ENCODE results near the gene TMPRSS5. TPM values are rescaled to one million over a fixed set of nuclear protein-coding genes. Genes with fewer than 3 reads are reported as not detected.

The TMPRSS5 gene
- total RNA-seq, 1 donor from 2014 or later, result 0.40 TPM

DNA sequence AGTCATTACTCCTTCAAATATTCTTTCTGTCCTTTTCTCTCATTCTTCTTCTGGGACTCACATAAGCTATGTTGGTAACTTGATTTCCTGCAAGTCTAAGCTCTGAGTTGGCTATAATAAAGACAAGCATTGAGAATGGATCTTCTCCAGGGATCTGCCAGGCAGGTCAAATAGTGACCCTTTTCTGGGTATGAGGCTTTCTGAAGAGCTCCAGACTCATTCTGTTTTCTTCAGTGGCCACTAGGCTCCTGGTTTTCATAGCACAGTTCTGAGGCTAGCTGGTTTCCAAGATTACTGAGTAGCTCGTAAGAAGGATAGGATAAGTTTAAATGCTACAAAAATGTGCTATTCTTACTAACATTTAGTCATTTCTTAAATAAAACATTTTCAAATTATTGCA, 38.3 kb downstream of the TMPRSS5 start:
- ATAC-seq, result no peak

DNA sequence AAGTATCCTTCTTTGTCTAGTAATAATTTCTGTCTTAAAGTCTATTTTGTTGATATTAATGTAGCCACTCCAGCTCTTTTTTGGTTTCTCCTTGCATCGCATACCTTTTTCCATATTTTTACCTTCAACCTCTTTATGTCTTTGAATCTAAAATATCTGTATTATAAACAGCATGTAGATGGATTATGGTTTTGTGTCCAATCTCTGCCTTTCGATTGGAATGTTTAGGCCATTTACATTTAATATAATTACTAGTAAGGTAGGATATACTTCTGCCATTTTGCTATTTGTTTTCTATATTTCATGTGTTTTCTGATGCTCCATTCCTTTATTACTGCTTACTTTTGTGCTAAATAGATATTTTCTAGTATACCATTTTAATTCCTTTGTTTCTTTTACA, 39.5 kb downstream of the TMPRSS5 start:
- ATAC-seq, result no peak

DNA sequence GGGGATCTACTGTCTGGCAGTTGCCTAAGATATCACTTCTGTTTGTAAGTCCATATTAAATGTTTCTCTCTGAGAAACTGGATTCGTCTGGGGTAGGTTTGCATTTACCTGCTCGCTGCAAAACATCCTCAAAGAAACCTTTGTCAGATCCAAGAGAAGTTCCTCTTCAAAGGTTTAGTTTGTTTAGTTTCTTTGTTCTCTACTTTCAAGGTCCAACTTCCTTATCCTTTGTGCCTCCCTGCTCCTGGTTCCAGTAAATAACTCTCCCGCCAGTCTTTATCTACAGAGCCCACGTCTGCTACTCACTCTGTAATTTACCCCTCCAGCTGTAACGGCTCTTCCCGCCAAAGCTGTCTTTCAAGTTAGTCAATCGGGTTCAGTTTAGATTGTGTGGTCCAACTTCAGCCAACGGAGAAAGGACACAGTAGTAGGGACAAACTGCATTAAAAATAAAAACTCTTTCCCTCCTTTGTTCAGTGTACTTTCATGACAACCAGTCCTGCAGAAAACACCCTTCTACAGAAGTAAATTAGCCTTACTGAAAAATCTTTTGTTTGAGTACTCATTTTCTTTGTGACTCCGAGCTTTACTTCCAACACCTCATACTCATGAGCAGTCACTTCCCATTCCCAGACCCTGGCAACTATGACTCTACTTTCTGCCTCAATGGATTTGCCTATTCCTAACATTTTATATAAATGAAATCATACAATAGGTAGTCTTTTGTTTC, 41.0 kb downstream of the TMPRSS5 start:
- no peak for ATAC-seq

DNA sequence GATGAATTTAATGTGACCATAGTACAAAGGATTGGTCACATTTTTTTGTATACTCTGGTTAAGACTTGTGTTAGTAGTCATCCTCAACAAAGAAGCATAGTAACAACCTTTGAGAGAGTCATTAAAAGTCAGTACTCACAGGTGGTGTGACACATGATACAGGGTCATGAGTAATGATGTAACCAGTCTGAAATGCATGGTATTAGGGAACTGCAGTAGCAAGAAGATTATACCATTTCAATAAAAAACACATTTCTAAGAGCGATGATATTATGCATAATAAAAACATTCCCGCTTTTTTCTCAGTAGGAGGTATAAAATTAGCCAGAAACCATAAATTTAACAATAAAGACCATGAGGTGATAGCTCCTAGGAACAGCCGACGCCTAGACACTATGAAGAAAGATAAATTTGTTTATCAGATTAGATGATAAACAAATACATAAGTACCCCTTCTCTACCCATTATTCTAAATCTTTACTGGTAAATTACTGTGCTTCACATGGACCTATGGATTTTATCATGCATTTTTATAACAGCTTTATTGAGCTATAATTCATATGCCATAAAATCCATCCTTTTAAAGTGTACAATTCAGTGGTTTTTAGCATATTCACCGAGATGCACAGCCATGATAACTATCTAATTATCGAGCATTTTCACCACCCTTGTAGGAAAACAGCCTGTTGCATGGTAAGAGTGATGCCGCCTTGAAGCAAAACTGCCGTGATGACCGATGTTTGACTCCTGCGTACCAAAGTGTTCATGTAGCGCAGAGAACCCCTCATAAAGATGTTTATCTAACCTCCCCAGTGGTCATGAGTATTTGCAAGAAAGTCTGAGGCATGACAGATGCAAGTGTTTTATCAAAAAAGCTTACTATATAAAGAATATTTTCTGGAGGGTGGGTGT, 41.8 kb downstream of the TMPRSS5 start:
- ATAC-seq, result peak; percentile 38

DNA sequence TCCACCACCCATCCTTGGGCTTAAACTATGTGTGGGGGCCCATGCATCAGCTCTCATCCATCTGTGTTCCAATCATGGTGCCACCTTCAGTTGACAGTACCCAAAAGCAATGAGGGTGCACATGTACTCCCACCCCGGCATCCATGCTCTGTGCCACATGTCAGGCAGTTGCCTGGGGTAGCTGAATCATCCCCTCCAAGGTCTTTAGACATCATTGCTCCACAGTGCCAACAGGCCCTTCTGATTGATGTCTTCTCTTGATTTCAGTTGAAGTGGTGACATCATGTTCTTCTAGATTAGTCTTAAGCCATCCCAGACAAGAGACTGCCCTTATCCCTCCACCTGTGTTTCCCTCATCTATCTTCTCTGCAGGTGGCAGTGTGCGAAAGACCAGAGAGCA, 42.5 kb downstream of the TMPRSS5 start:
- no peak for ATAC-seq

DNA sequence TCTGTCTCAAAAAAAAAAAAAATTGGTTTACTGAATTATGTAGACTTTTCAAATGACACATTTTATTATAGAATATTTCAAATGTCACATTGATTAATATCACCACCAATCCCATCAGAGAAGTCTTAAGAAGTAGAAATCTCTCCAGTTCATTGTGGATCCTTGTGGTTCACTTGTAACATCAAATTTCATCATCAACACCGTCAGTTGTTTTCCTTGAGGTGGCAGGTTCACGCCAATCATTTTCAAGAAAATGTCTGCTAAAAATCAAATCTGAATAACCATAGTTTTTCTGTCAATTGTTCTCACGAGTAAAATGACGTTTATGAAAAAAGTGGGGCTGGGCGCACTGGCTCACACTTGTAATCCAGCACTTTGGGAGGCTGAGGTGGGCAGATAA, 50.3 kb downstream of the TMPRSS5 start:
- no peak for ATAC-seq

DNA sequence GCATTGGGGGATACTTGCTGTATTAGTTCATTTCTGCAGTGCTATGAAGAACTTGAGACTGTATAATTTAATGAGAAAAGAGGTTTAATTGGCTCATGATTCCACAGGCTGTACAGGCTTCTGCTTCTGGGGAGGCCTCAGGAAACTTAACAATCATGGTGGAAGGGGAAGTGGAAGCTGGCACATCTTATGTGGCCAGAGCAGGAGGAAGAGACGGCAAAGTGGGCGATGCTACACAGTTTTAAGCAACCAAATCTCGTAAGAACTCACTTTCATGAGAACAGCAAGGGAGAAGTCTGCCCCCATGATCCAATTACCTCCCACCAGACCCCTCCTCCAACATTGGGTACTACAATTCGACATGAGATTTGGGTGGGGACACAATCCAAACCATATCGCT, 55.1 kb downstream of the TMPRSS5 start:
- ATAC-seq, result no peak

DNA sequence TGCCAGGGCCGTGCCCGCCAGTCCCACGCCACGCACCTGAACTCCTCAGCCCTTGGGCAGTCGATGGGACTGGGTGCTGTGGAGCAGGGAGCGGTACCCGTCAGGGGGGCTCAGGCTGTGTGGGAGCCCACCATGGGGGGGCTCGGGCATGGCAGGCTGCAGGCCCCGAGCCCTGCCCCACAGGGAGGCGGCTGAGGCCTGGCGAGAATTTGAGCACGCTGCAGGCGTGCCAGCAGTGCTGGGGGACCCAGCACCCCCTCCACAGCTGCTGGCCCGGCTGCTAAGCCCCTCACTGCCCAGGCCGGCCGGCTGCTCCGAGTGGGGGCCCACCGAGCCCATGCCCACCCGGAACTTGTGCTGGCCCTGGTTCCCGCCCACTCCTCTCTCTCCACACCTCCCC, 56.8 kb downstream of the TMPRSS5 start:
- no peak for ATAC-seq

DNA sequence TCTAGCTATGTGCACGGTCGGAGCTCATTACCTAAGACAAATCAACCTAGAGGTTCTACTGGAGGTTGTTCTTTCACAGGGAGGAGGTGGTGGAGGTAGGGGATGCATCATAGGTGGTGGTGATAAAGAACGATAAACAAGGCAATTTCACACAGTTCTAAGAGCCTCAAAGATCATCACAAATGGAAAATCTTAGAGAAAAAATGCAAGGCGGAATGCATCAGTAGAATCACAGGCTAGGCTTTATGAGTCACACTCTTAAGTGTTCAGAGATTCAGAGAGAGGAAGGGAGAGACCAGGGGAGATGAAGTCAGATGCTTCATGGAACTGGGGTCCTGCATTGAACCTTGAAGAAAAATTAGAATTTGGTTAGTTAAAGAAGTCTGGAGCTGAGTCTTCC, 58.3 kb downstream of the TMPRSS5 start:
- no peak for ATAC-seq

DNA sequence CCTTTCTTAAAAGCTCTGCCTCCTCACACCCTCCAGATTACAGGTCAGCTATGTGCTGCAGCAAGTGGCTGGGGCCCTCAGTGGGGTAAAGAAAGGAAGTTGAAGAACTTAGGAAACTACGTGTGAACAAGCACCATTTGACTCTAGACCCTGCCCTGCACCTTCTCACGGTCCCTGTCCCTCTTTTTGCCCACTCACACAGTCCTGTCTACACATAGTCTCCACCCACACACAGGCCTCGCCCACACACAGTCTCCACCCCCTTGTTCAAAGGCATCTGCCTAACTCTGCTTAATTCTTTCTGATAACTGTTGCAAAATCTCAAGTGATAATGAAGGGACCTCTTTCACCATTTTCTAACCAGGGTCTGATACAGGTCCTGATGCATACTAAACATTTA, 59.0 kb downstream of the TMPRSS5 start:
- no peak for ATAC-seq

DNA sequence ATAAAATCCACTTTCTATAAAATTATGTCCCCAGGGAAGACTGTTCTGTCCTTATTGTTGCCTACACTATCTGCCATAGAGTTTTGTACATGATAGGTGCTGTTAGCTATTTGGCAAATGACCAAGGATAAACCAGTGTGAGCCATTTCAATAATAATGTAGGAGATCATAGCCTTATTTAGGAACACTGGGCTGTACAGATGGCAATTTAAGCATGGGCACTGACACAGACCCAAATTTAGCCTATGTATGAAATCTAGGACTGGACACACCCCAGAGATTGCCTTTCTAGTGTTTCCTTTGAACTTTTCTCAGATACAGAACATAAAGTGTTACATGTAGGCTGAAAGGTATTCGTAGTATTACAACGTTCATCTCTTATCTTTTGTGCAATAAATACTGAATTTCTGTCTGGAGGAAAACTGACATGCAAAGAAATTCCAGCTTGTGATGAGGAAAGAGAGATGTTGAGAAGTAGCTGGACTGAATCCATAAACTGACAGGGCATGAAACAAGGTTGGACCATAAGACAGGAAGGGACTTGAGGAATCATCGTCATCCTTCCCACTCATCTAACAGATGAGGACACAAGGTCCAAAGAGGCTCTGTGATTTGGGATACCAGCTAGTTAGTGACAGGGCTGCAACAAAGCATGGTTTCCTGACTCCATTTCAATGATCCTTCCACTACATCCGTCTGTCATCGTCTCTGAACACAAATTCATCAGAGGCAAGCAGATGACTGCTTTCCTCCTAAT, 60.3 kb downstream of the TMPRSS5 start:
- ATAC-seq, result no peak

DNA sequence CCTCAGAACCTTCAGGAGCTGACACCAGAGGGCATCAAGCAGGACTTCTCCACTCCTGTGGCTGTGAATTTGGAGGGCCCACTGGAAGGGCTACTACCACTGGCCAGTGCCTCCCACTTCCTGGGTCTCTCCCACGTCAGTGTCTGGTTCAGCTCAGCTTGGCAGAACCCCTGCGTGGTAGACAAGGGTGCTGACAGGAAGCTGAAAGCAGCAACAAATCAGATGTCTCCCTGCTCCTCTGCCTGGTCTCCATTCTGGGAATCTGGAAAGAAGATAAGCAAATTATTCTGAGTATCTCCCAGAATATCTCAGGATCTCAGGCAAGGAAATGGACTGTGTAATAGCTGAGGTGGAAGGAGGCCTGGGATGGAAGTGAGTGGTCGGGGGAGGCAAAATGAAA, 61.5 kb downstream of the TMPRSS5 start:
- ATAC-seq, result no peak

DNA sequence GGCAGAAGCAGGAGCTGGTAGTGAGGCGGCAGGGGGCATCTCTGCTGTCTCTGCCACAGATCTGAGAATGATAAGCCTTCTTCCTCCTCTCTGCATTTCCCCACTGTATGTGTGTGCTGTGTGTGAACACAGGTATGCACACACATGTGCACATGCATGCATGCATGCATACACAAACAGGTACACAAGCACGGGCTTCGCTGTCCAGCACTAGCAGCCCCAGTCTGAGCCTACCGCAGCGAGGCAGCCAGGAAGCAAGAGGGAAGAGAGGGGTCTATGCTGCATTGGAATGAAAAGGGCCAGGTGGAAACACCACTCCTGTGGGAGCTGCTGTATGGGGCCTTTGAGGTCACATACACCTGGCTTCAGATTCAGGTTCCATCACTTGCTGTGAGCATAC, 62.4 kb downstream of the TMPRSS5 start:
- no peak for ATAC-seq

DNA sequence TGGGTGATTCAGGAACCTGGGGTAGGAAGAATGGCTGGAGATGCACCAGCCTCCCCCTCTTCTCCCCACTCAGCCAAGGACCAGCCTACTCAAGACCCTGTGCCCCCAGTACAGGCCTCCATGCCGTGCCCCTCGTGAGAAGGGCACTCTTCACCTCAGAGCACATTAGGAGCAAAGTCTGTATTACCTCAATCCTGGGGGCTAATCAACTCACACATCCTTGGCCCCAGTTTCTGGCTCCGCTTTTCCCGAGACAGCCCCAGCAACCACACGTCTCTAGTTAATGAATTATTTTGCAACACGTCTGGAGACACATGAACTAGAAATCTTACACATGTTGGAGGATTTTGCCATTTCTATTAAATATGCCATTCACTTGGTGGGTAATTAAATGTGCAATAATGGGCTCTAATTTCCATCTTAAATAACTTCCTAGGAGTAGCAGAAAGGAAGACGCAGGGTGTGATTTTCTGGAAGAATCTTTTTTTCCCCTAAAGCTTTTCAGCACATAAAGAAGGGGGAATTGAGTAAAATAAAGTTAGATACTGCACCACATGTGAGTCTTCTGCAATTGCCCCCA, 63.0 kb downstream of the TMPRSS5 start:
- ATAC-seq, result no peak

DNA sequence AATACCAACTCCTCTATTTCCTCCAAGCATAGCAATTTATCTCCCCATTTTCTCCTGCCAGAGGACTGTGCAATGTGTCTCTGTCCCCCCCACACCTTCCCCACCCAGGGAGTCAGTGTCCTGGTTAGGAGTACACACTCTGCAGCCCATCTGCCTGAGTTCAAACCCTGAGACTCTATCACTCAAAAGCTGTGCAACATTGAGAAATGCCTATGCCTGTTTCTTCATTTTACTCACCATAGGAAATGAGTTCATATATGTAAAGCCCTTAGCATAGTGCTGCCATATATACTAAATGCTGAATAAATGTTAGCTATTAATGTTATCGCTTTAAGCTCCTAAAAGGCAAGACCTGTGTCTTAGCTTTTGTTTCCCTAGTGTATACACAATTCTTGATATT, 64.0 kb downstream of the TMPRSS5 start:
- ATAC-seq, result no peak

DNA sequence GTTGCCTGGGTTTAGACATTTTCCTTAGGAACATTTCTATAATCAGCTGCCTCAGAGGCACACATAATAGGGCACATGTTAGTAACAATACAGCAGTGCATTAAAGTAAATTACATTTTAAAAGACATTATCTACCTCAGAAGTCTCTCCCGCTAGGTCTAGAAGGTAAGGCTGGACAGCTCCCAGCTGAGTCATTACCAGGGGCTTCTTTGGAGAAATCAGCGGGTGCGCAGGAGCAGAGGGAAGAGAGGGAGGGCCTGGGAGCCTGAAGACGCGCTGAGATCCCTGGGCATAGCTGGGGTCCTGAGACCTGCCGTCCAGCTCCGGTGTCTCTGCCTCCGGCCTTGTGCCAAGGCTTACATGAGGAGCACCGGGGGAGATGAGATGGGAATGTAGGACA, 67.7 kb downstream of the TMPRSS5 start:
- no peak for ATAC-seq

DNA sequence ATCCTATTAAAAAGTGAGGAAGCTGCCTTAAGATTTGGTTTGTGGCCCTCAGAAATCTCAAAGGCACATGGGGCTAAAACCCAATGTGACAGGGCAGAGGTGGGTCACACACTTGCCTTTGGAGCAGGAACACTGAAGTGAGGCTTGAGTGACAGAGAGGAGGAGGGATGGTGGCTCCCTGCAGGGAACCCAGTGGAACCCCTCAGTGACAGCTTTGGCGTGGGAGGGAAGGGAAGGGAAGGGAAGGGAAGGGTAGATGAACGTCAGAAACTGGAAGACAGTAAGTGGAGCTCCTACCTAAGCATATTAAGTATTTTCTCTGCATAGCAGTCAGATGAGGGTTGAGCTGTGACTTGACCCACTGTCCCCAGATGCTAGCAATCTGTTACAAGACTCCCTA, 68.5 kb downstream of the TMPRSS5 start:
- no peak for ATAC-seq

Other genes starting within 250 kb of the TMPRSS5 start
- 0.08 TPM for gene DRD2, start 230.9 kb downstream of the TMPRSS5 start, total RNA-seq
- gene ZW10, start 67.4 kb upstream of the TMPRSS5 start, total RNA-seq, result 10.2 TPM
- gene CLDN25, start 73.5 kb upstream of the TMPRSS5 start, total RNA-seq, result not detected
- gene USP28, start 169.3 kb upstream of the TMPRSS5 start, total RNA-seq, result 15.3 TPM
- gene HTR3B, start 198.5 kb upstream of the TMPRSS5 start, total RNA-seq, result 0.28 TPM